Right atrium auricular region (tissue), 2 donors: ENCODE measurements around the gene TLDC2. TPM values are rescaled to one million over a fixed set of nuclear protein-coding genes. Genes with fewer than 3 reads are reported as not detected.
"Not testable (repeated sequence)": the region's sequence is repeated elsewhere in the genome, so short reads cannot be mapped to it uniquely, and the experiment has no call there.

Experiments used
- DNase-seq: peaks from one replicate; pipeline ENCODE4 v3.0.0-alpha.2; 2019; ENCODE audit warnings: low spot score
- H3K27ac ChIP-seq, 2 donors: fragments of 200-600 bp; sonication (generic); 1 replicate in 1 of 2; 2 replicates in 1 of 2; pipeline ENCODE4 v1.5.1; 2016 to 2019
- H3K27me3 ChIP-seq, 2 donors: fragments of 200-600 bp; sonication (generic); one replicate each; pipeline versions ENCODE4 v1.5.1 to v1.6.0; 2017 to 2019
- H3K36me3 ChIP-seq: fragments of 200-600 bp; sonication (generic); one replicate; pipeline ENCODE4 v1.5.1; 2016
- H3K4me1 ChIP-seq, 2 donors: fragments of 200-600 bp; sonication (generic); one replicate each; pipeline versions ENCODE4 v1.5.1 to v1.6.0; 2017 to 2019
- H3K4me3 ChIP-seq, 2 donors: fragments of 200-600 bp; sonication (generic); 1 replicate in 1 of 2; 2 replicates in 1 of 2; pipeline ENCODE4 v1.5.1; 2017 to 2019; ENCODE audit warnings: mild to moderate bottlenecking in 1 of 2, moderate library complexity in 1 of 2
- H3K9me3 ChIP-seq, 2 donors: fragments of 200-600 bp; sonication (generic); one replicate each; pipeline ENCODE4 v1.5.1; 2019
- total RNA-seq, 2 donors: library from RNA; depleted of rRNA; stranded (reverse); fragments of >200 nt; gene quantifications; one replicate each; pipeline ENCODE4 v1.1.0, GENCODE V29; 2016
- TF ChIP-seq, protein P1 (sequence below), 2 donors: fragments of 200-600 bp; sonication (generic); IDR thresholded peaks; one replicate each; pipeline ENCODE4 v1.5.1; 2019; ENCODE audit warnings: antibody characterized with exemption in 2 of 2

Gene TLDC2
- total RNA-seq, 2 donors from 2014 or later, result 0.30 TPM; not detected in 1

DNA sequence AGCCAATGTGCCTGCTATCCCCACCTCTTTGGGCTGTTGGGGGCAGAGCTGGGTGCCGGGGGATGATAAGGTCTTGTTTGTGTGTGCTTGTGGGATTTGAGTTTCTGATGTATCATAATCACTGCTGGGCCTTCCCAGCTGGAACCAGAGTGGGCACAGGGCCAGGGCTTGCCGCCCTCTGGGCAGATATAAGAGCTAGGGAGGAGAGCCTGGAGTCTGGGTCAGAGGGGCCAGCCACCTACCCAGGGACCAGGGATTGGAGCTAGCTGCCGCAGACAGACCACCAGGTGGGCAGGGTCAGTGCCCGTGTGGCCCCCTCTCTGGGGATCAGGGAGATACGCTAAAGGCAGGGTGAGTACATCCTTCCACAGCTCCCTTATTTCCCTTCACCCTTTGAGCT is 3.1 kb upstream of the TLDC2 start:
- Histone ChIP-seq H3K4me1 (no peaks in the 10 kb centered on the region), H3K27ac (no peak overlapping the region), H3K9me3 (no peaks in the 10 kb centered on the region), H3K36me3 (no peaks in the 10 kb centered on the region), H3K4me3 (no peak overlapping the region), H3K27me3 (no peaks in the 10 kb centered on the region)
- TF ChIP-seq, protein P1, sequence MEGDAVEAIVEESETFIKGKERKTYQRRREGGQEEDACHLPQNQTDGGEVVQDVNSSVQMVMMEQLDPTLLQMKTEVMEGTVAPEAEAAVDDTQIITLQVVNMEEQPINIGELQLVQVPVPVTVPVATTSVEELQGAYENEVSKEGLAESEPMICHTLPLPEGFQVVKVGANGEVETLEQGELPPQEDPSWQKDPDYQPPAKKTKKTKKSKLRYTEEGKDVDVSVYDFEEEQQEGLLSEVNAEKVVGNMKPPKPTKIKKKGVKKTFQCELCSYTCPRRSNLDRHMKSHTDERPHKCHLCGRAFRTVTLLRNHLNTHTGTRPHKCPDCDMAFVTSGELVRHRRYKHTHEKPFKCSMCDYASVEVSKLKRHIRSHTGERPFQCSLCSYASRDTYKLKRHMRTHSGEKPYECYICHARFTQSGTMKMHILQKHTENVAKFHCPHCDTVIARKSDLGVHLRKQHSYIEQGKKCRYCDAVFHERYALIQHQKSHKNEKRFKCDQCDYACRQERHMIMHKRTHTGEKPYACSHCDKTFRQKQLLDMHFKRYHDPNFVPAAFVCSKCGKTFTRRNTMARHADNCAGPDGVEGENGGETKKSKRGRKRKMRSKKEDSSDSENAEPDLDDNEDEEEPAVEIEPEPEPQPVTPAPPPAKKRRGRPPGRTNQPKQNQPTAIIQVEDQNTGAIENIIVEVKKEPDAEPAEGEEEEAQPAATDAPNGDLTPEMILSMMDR (IDR thresholded peaks at IDR 0.05), result no peak
- no peak for DNase-seq

DNA sequence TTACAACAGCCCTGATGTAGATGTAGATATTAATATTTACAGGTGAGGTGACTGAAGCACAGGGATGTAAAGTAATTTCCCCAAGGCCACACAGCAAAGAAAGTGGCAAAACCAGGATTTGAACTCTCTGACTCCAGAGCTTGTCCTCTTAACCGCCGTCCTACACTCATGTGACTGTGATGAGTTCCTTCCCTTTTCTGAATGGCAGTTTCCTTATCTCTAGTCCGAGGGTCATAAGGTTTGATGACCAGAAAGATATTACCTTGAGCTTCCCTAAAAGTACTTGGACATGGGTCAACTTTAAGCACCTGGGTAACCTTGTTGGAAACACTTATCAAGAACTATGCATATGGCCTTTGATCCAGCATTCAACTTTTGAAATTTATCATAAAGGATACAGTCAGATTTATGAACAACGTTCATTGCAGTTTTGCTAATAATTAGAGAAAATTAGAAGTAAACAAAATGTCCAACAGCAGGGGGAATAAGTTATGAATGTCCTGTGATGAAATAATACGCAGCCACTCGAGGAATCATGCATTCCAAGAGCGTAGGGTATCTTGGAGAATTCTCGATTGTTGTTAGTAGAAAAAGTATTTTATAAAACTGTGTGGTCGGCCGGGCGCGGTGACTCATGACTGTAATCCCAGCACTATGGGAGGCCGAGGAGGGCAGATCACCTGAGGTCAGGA is 2.3 kb upstream of the TLDC2 start:
- Histone ChIP-seq H3K27me3 (no peaks in the 10 kb centered on the region), H3K27ac (no peak overlapping the region), H3K9me3 (no peaks in the 10 kb centered on the region), H3K4me1 (no peaks in the 10 kb centered on the region), H3K4me3 (no peak overlapping the region), H3K36me3 (no peaks in the 10 kb centered on the region)
- DNase-seq, result no peak
- TF ChIP-seq, protein P1 (IDR thresholded peaks at IDR 0.05), result no peak

DNA sequence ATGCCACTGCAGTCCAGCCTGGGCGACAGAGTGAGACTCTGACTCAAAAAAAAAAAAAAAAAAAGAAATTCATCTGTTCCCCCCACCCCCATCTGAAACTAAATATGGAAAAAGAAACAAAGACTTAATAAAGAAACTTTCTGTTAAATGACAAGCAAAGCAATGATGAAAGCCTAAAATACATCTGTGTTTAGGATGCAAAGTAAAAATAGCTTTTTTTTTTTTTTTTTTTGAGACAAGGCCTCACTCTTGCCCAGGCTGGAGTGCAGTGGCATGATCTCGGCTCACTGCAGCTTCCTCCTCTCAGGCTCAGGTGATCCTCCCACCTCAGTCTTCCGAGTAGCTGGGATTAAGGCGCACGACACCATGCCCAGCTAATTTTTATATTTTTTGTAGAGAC is 845 bp upstream of the TLDC2 start:
- H3K4me1 ChIP-seq, H3K27me3 ChIP-seq, H3K36me3 ChIP-seq, H3K4me3 ChIP-seq, DNase-seq, H3K9me3 ChIP-seq, H3K27ac ChIP-seq: not testable (repeated sequence)

- no peaks in the 10 kb centered on the region for H3K4me1 ChIP-seq
- no peak overlapping the region for H3K4me3 ChIP-seq
- TF ChIP-seq, protein P1 (IDR thresholded peaks at IDR 0.05), result no peak
- no peak overlapping the region for H3K27ac ChIP-seq
- H3K36me3 ChIP-seq, result no peaks in the 10 kb centered on the region
- H3K9me3 ChIP-seq, result no peaks in the 10 kb centered on the region
- DNase-seq, result no peak
- no peaks in the 10 kb centered on the region for H3K27me3 ChIP-seq
Observed at GRCh38 chr20:36876473-36876833, 515 bp downstream of the TLDC2 start.

GRCh38 chr20:36878941-36879340 is 3.0 kb downstream of the TLDC2 start:
- H3K27me3 ChIP-seq, result no peaks in the 10 kb centered on the region
- H3K4me3 ChIP-seq, result no peak overlapping the region
- no peak for DNase-seq
- no peak overlapping the region for H3K27ac ChIP-seq
- no peaks in the 10 kb centered on the region for H3K9me3 ChIP-seq
- H3K4me1 ChIP-seq, result no peaks in the 10 kb centered on the region
- H3K36me3 ChIP-seq, result no peaks in the 10 kb centered on the region
- TF ChIP-seq, protein P1 (IDR thresholded peaks at IDR 0.05), result no peak

DNA sequence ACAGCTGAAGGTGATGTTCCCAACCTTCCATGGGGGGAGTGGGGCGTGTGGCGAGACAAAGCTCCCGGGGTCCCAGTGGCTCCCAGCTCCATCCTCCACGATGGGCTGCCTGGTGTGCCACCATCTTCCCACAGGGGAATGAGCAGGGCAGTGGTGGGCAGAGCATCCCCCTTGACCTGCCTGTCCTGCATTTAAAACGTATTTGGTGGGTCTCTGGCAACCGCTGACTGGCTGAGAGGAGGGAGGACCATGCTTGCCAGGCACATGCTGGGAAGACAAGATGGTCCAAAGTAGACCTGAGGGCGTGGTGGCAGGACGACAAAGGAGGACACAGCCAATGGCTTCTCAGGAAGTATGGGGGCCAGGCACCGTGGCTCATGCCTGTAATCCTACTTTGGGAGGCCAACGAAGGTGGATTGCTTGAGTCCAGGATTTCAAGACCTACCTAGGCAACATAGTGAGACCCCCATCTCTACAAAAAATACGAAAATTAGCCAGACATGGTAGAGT is 4.9 kb downstream of the TLDC2 start:
- TF ChIP-seq, protein P1 (IDR thresholded peaks at IDR 0.05), result no peak
- H3K9me3 ChIP-seq, result no peaks in the 10 kb centered on the region
- no peak for DNase-seq
- H3K4me3 ChIP-seq, result no peak overlapping the region
- H3K27me3 ChIP-seq, result no peaks in the 10 kb centered on the region
- no peaks in the 10 kb centered on the region for H3K4me1 ChIP-seq
- no peak overlapping the region for H3K27ac ChIP-seq
- no peaks in the 10 kb centered on the region for H3K36me3 ChIP-seq
